ENCODE results near the gene SLC66A3. TPM values are rescaled to one million over a fixed set of nuclear protein-coding genes. Genes with fewer than 3 reads are reported as not detected.
"Not testable (repeated sequence)": the region's sequence is repeated elsewhere in the genome, so short reads cannot be mapped to it uniquely, and the experiment has no call there.

The SLC66A3 gene
- total RNA-seq, 1 donor from 2014 or later: 53.4 TPM

GRCh38 chr2:11165046-11165445 is 9.8 kb downstream of the SLC66A3 start:
- DNase-seq: not testable (repeated sequence)

GRCh38 chr2:11166476-11166875 is 11.2 kb downstream of the SLC66A3 start:
- DNase-seq: no peak

- DNase-seq: no peak
Measured at GRCh38 chr2:11168488-11168887, 13.2 kb downstream of the SLC66A3 start.

GRCh38 chr2:11169333-11169732 is 14.1 kb downstream of the SLC66A3 start:
- peak; percentile 16 for DNase-seq

GRCh38 chr2:11174222-11174621 is 19.0 kb downstream of the SLC66A3 start:
- no peak for DNase-seq

- peak; percentile 32 for DNase-seq
Measured at GRCh38 chr2:11175293-11175795, 20.1 kb downstream of the SLC66A3 start.

GRCh38 chr2:11177871-11178690 is 22.8 kb downstream of the SLC66A3 start:
- no peak for DNase-seq

GRCh38 chr2:11179196-11179595 is 23.9 kb downstream of the SLC66A3 start:
- DNase-seq: no peak

- no peak for DNase-seq
Measured at GRCh38 chr2:11179899-11180298, 24.6 kb downstream of the SLC66A3 start.

- no peak for DNase-seq
Measured at GRCh38 chr2:11180653-11181052, 25.4 kb downstream of the SLC66A3 start.

- no peak for DNase-seq
Measured at GRCh38 chr2:11182951-11183350, 27.7 kb downstream of the SLC66A3 start.

GRCh38 chr2:11186145-11186544 is 30.9 kb downstream of the SLC66A3 start:
- no peak for DNase-seq

- peak; percentile 77 for DNase-seq
Measured at GRCh38 chr2:11187083-11187619, 31.9 kb downstream of the SLC66A3 start.

- DNase-seq: no peak
Measured at GRCh38 chr2:11187731-11188130, 32.5 kb downstream of the SLC66A3 start.

GRCh38 chr2:11196246-11196645 is 41.0 kb downstream of the SLC66A3 start:
- no peak for DNase-seq

- DNase-seq: no peak
Measured at GRCh38 chr2:11200651-11201050, 45.4 kb downstream of the SLC66A3 start.

- DNase-seq: no peak
Measured at GRCh38 chr2:11201969-11202368, 46.7 kb downstream of the SLC66A3 start.

- peak; percentile 69 for DNase-seq
Measured at GRCh38 chr2:11203480-11203879, 48.2 kb downstream of the SLC66A3 start.

GRCh38 chr2:11208083-11208482 is 52.8 kb downstream of the SLC66A3 start:
- DNase-seq: no peak

- DNase-seq: no peak
Measured at GRCh38 chr2:11212645-11213044, 57.4 kb downstream of the SLC66A3 start.

- DNase-seq: no peak
Measured at GRCh38 chr2:11213090-11213638, 57.9 kb downstream of the SLC66A3 start.

GRCh38 chr2:11213975-11214374 is 58.7 kb downstream of the SLC66A3 start:
- DNase-seq: no peak

- no peak for DNase-seq
Measured at GRCh38 chr2:11214770-11215169, 59.5 kb downstream of the SLC66A3 start.

- DNase-seq: no peak
Measured at GRCh38 chr2:11215407-11215806, 60.1 kb downstream of the SLC66A3 start.

Measured in dermis blood vessel endothelial cell (primary cell).